GM19455 (cell line): ENCODE data around the gene TLE4.

Experiments
- ATAC-seq: cut with Tn5 transposase; IDR thresholded peaks from one replicate; pipeline ENCODE4 v1.9.1; 2021; ENCODE audit not compliant: unreplicated experiment

TLE4 gene

DNA sequence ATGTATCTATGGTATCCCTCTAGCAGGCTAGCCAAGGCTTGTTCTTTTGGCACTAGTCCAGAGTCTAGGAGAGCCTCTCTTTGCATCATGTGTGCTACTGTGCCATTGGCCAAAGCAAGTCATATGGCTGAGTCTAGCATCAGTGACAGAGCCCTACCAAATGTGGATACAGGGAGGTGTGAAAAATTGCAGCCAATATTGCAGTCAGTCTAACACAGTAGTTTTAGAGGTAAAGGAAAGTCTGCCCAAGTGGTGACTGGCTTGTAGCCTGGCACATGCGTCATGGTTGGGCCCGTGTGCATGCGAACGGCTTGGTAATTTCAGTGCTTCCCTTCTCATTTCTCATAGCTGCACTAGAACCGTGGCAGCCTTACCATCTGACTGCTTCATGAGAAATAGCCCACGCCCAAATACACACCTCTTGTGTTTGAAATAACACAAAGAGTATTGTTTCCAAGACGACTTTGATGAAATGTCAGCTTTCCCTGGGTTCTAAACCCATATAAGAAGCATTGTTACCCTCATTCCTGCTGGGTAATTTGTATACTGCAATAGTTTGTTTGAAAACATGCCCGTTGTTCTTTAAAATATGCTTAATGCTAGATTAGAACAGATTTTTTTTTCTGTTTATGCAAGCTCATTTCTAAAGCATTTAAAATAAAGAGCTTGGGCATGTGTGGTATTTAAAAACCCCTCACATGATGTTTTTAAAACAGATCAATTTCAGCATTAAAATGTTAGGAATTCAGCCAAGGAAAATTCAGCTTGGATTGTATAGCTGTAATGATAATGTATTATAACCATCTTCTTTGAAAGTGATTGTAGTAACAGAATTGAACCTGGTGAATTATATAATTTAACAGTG is 113.2 kb downstream of the TLE4 start:
- no peak for ATAC-seq

DNA sequence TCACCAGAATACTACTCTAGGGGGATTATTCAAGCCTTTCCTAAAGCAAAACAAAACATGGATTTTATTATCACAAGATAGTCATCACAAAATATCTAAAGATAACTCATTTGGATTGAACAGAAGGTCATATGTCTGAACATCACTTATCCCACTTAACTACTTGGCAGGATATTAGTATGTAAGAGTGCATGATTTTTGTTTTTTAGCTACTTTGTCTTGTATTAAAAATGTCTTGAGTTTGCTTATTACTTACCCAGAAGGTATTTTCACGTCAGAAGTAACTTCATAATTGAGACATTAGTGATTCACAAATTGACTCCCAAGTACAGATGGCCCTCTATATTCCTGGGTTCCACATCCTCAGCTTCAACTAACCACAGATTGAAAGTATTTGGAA is 113.8 kb downstream of the TLE4 start:
- ATAC-seq: no peak

DNA sequence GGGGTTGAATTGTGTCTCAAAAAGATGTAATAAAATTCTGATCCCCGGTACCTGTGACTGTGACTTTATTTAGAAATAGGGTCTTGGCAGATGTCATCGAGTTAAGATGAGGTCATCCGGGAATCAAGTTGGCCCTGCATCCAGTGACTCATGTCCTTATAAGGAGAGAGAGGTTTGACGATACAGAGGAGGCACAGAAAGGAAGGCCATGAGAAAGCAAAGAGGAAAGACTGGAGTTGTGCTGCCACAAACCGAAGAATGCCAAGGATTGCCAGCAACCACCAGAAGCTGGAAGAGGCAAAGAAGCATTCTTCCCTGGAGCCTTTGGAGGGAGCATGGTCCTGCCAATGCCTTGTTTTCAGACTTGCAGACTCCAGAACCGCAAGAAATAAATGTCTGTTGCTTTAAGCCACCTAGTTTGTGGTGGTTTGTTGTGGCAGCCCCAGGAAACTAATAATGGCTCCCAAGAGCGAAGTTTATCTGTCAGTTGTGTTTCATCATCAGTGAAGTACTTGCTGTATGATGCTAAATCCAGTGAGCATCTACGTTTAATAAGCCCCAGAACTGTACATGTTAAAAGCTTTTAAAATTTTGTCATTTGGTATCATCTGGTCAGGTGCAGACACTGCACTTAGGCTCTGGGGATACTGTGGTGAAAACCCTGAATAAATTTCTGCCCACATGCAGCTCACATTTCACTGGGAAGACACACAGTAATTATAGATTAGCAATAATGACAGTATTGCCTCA is 114.8 kb downstream of the TLE4 start:
- ATAC-seq: no peak

DNA sequence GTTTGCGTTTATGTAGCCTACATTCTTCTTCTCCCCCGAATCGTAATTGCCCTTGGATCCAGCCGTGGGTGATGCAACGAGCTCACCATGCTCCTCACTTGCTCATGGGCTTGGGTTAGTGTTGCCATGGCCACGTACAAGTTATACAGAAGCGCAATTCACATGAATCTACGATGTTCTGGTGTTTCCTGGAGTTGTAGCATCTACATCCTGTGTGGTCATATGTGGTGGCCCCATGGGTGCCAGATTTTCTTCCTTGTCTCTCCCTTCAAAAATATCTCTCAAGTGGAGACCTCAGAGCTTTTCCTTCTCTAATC is 115.3 kb downstream of the TLE4 start:
- ATAC-seq: no peak

DNA sequence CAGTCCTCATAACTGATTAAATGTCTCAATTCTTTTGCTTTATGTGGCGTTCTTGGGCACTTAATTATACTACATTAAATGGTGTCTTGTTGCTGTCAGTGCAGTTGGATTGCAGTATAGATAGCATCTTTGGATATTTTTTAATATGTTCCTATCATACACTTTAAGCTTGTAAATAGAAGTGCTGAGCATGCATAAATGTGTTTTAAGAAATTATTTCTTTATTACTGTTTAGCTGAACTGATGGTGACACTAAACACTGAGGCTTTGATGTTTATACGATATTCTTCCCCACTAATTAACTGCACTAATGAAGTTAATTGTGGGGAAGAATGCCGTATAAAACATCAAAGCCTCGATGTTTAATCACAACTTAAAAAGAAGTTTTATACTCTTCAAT is 116.6 kb downstream of the TLE4 start:
- no peak for ATAC-seq

DNA sequence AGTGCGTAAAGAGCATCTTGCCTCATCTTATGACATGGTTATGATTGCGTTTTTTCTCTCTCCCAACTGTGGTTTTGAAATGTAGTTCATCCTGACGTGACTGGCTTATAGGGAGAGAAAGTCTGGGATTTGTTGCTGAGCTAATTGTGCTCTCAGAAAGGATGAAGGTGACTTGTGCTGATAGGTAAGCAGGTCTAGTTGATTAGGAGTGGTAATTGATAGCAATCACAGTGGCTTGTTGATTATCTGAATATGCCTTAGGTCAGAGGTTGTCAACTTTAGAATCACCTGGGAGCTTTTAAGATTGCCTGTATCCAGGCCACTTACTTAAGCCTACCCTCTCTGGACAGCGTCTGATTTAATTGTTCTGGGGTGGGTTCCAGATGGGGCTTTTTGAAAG is 117.8 kb downstream of the TLE4 start:
- ATAC-seq: no peak

DNA sequence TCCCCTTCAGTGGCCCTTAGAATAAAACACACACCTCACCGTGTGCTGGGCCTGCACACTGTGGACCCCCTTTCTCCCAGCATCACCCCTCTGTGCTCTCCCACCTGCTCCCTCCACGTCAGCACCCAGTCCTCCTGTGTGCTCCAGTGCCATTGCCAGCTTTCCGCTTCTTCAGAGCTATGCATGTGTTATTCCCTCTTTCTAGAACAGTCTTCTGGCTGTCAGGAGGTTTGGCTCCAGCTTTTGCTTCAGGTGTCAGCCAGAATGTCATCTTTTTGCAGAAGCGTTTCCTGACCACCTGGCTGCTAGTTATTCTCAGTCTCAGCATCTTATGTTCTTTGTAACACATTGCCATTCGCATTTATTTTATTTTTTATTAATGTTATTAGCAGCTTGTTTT is 119.7 kb downstream of the TLE4 start:
- no peak for ATAC-seq

DNA sequence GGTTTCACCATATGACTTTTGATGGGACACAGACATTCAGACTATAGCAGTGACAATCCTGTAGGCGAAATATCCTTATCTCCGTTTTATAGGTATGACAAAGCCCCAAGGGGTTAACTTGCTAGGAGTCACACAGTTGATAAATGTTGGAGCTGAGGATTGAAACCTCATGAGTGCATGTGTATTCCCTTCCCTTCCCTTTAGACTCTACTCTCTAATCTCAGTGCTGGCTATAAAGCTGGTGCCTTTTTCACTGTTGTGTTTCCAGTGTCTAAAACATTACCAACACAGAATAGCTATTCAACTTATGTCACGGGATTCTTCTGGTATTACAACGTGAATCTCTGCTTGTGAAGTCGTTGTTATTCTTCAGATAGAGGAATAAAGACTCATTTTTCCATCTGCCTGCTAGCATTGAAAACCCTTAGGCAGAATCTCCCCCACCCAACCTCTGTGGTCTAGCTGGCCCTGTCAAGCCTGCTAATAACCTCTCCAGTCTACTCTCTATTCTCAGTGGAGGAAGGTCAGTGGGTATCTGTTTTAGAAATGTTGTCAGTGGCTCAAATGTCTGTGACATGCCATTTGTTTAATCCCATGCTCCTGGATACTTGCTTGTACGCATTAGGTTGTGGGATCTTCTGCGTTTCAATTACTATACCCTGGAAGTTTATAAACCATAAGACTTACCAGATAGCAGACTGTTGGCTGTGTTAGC is 121.2 kb downstream of the TLE4 start:
- ATAC-seq: no peak

DNA sequence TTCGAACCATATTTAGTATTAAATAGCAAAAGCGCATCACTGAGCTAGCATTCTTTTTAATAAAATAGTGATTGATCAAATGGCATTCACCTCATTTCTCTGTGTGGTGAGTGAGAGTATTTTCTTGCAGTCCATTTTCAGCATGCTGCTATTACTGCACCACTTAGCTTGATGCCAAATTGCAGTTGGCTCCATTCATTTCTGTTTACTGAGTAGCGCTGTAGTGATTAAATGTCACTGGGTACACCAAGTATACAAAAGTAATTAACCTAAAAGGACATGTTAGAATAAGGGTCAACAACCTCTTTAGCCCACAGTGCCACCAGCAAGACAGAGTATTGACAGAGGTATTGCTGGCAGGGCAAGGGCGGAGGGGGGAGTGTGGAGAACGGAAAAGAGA is 122.0 kb downstream of the TLE4 start:
- no peak for ATAC-seq

DNA sequence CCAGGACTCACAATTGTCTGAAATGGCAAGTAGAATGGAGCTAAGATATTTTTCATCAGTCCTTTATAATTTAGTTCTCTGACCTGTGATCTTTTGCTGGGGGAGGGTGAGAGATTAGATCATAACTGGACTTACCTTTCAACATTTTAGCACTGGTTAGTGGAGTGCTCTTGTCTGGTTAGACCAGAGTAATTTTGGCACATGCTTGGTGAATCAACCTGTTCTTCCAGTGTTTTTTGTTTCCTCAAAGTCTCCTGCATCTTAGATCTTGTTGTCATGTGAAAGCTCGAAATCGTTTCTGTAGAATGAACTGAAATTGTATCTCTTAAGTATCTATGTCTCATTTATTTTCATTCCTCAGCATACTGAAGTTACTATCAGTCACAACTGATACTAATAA is 122.4 kb downstream of the TLE4 start:
- ATAC-seq: no peak

DNA sequence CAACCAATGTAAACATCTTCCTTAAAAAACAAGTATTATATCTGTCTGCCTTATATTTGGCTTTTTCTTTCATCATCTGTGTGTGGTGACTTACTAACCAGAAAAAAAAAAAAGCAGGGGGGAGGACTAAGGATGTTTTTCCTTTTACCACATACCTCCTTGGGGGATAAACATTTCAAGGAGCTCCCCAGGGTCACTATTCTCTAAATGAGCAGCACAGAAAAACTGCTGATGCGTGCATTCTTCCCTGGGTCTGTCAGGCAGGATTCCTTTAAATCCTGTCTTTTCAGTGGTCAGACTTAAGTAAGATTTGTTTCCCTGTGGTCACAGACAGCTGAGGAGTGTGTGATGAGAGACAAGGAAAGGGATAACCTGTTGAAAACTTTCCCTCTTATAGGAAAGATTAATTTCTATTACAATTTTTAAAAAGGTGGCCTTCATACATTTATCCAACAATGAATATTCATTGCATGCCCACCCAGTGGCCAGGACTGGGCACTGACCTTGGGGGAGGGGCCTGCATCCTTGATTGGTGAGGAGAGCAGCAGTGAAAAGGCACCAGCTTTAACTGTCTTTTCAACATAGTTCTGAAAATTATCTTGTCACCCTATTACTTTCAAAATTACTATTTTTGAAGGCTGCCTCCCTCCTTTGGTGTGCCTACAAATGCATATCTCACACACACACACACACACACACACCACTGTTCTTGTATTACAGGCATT is 123.1 kb downstream of the TLE4 start:
- ATAC-seq: no peak

DNA sequence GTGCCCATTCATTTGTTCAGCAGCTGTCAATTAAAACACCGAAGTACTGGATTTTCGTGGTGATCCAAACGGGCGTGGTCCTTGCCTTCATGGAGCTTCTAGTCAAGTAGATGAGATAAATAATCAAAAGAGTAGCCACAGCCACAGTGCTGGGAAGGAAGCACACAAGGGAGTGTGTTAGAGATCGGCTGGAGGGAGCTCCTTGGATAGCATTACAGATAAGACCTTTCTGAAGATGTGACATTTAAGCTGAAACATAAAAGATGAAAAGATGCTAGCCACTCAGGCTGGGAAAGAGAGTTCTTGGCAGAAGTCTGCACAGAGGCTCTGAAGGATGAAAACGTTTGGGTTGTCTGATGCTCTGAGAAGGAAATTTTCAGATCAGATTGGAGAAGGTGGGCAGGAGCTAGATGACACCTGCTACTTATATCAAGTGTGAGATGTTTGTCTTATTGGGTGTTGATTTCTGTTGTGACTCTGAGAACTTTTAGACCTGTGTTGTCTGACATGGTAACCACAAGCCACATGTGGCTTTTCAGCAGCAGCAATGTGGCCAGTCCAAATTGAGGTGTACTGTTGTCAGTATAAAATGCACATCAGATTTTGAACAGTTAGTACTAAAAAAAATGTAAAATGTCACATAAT is 123.9 kb downstream of the TLE4 start:
- ATAC-seq: no peak

DNA sequence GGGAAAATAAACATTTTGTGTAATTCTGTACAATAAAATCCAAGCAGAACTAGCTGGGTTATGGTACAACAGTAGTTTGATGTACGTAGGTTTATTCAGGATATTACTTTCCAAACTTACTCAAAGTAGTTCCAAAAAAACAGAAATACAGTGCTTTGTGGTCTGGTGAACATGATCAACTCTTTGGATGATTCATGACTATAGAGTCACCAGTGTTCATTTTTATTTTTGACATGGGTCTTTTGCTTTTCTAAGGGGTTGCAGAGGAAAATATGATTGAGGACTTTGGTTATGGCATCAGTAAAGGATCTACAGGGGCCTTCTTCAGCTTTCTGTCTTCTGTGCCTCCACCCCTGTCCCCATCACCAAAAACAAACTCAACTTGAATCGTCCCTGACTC is 127.2 kb downstream of the TLE4 start:
- ATAC-seq: no peak

DNA sequence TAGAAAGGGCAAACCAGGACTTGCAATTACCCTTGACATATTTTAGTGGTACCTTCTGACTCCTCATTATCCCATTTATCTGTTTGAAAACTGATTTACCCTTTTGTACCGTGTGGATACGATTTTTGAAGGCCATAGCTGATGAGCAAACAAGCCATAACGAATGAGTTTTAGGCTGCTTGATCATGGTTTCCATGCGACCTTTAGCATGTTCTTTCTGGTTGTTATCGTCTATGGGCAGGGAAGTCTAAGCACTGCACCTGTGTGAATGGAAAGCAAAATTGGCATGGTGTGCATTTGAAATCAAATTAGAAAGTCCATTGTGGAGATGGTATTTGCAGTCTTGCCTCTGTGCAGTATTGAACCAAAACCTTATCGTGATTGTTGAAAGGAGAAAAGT is 127.7 kb downstream of the TLE4 start:
- ATAC-seq: no peak

DNA sequence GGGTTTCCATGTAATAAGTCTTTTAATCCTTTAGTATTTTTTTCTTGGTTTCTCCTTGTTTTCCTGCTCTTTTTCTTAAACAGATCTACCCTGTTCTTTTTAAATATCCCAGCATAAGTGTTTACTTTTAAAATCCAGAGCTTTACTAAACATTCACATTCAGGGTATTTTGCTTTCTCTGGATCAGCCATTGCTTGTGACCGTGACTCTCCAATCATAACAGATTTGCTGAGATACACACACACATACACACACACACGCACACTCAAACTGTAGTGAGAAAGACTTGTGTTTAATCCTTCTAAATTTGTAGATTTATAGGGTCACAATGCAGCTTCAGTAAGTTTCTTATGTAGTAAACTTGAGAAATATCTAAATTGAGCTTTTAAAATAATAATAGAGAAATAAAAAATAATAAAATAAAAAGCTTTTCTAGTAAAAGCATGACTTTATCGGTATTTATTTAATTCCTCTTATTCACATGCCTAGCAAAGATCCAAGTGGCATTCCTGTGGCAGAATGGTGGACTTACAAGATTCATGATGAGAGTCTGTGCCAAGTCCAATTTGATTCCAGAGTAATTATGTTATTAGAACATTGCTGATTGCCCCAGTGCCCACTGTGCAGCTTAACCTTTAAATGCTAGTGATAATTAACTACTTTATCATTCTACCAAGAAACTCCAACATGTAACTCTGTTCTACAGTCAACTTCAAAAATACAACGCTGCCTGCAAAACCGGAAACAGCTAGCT is 129.0 kb downstream of the TLE4 start:
- ATAC-seq: no peak

DNA sequence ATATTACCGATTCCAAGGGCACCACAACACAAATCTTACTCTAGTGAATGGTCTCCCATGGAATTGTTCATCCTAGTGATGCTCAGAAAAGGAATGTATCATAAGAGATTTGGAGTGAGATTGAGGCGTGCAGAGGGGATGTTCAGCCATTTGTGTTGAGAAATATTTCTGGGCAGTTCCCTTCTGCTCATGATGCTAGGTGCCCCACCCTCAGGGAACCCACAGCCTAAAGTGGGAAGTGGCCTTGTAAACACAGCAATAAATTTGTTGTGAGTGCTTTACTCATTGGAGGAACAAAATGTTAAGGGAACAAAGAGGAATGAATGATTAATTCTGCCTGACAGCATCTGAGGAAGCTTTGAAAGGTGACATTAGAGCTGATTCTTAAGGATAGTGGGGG is 129.9 kb downstream of the TLE4 start:
- ATAC-seq: no peak

DNA sequence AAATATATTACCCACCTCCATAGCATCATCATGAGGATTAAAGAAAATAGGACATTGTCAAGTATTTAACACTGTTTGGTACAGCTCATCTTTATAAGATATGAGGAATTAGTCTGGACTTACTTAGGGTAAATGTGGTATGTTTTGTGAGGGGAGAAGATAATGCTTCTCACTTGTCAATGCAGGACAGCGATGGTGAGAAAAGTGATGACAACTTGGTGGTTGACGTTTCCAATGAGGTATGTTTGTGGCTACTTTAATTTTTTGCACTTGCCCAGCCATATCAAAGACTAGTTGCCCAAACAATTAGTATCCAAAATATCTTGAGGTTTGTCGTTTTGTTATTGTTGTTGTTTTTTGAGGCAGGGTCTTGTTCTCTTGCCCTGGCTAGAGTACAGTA is 133.9 kb downstream of the TLE4 start:
- ATAC-seq: no peak

DNA sequence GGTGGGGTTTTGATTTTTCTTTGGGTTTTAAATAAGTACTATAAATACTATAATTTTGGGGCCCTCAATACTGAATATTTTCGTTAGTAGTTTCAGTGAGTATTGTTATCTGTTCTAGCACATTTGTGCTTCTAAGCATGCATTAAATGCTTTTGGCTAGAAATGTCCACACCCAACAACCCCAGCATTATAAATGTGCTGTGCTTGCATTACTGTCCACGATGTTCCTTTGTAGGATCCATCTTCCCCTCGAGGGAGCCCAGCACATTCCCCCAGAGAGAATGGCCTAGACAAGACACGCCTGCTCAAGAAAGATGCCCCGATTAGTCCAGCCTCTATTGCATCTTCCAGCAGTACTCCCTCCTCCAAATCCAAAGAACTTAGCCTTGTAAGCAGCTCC is 134.7 kb downstream of the TLE4 start:
- no peak for ATAC-seq

DNA sequence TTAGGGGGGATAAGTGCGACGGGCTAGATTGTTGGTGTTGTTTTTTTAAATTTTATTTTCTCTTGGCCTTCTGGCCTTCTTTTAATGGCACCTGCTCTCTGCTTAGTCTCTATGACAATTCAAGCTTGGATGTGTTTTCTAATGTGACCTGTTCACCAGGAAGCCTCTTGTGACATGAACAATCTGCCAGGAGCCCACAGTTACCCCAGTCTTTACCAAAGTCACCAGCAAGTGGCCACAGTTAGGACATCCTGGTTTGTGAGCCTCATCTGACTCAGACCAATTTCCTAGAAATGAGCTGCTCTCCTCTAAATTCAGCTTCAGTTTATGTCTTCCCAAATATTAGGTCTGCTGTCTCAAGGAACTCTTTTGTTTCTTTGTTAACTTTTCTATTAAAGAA is 135.8 kb downstream of the TLE4 start:
- no peak for ATAC-seq

DNA sequence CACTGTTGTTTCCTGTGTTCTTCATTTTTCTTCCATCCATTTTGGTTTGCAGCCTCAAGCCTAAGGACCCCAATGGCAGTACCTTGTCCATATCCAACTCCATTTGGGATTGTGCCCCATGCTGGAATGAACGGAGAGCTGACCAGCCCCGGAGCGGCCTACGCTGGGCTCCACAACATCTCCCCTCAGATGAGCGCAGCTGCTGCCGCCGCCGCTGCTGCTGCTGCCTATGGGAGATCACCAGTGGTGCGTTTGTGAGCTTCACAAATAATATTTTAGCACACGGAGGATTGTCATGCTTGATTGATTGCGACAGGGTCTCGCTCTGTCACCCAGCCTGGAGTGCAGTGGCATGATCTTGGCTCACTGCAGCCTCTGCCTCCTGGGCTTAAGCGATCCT is 136.8 kb downstream of the TLE4 start:
- no peak for ATAC-seq
